ENCODE data around the gene PROSER2.

The PROSER2 gene

DNA sequence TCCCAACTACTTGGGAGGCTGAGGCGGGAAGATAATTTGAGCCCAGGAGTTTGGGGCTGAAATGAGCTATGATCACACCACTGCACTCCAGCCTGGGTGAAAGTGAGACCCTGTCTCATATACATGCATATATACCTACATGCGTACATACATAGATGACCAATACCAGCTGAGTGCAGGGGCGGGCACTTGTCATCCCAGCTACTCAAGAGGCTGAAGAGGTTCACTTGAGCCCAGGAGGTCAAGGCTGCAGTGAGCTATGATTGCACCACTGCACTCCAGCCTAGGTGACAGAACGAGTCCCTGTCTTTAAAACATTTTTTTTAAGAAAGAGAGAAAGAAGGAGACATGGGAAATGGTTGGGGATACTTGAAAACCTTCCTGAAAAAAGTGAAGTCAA lies 17.4 kb upstream of the PROSER2 start:
- DNase-seq = no peak

- DNase-seq = no peak
Measured at GRCh38 chr10:11806706-11807105, 16.4 kb upstream of the PROSER2 start.

GRCh38 chr10:11808808-11809207 lies 14.3 kb upstream of the PROSER2 start:
- DNase-seq = no peak

GRCh38 chr10:11810313-11810766 lies 12.8 kb upstream of the PROSER2 start:
- no peak for DNase-seq

- no peak for DNase-seq
Measured at GRCh38 chr10:11810973-11811372, 12.2 kb upstream of the PROSER2 start.

- no peak for DNase-seq
Measured at GRCh38 chr10:11813177-11813576, 10.0 kb upstream of the PROSER2 start.

DNA sequence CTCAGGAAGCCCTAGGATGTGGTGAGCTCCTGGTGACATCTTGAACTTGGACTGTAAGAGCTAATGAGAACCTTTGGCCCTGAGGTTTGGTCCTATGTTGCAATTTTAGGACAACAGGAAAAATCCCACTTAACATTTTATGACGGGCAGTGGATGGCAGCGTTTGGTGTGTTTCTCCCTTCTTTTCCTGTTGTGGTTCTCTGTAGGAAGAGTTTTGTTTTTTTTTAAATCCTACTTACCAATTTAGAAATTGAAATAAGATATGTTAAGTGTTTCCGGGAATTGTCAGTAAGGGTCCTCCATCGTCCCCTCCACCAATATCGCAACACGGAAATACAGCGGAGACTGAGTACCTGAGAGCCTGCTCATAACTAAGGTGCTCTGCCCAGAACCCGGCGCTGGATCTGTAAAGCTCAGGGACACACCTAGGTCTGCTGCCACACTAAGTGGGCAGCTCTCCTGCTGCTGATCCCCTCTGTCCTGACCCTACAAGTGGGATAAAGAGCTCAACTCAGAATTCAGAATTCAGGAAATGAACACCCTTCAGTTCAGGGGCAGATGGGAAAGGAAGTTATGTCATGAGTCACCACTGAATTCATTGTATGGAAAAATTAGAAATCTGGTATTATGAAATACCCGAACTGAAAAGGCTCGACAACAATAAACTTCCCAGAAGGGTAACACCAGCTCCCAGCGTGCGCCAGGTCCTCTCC lies 9.1 kb upstream of the PROSER2 start:
- DNase-seq = no peak

DNA sequence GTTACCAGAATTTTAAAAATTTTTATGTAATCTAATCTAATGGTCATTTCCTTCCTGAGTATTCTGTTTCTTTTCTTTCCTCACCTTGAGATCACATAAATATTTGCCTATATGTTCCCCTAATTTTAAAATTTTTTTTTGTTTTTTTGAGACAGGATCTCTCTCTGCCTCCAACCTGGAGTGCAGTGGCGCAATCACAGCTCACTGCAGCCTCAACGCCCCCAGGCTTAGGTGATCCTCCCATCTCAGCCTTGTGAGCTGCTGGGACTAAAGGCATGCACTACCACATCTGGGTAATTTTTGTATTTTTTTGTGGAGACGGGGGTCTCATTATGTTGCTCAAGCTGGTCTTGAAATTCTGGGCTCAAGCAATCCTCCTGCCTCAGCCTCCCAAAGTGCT lies 4.1 kb upstream of the PROSER2 start:
- DNase-seq = no peak

- no peak for DNase-seq
Measured at GRCh38 chr10:11822026-11822756, 965 bp upstream of the PROSER2 start.

- no peak for DNase-seq
Measured at GRCh38 chr10:11822809-11823121, 391 bp upstream of the PROSER2 start.

DNA sequence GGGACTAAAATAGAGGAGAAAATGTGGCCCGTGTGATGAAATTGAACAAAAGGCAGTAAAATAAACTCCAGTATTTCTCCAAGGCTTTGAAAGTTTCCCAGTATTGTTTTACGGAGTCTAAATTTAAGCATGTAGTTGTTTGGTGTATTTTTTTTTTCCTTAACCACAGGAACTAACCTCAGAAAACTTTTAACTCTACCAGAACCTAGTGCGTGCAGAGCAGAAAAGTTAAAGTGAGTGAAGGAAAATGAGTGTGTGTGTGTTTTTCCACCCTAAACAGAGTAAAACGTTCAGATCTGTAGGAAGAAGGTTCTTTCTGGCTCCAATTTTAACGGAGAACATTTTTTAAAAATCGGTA lies 812 bp downstream of the PROSER2 start:
- no peak for DNase-seq

DNA sequence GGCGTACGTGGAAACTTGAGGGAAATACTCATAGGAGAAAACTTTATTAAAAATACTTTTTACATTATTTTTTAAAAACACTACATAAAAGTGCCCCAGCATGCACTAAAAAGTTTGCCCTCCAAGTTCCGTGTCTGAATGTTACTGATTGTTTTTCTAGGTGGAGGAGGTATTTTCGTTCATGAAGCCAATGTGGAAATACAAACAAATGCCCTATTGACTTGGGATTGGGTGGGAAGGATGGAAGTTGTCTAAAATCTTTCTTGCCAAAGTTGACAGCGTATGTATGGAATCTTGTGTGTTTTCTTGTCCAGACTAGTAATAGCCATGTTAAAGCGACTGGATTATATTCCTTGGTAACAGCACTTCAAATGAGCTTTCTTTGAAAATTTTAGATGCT lies 1.2 kb downstream of the PROSER2 start:
- DNase-seq = no peak

DNA sequence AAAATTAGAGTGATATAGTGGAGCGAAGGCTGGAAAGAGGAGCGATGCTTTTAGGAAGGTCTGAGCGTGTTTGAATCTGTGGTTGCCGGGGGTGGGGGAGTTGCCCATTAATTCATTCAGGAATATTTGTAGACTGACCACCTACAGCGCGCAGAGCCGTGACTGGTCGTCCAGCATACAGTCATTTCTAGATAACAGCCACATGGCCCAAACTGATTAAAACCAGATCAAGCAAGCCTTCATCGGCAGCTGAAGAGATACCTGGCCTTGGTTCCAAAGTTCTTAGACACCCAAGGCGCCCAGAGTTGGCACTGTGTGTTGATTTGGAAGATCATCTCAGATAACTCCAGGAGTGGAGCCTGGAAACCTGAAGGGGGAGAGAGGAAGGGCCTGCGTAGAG lies 1.7 kb downstream of the PROSER2 start:
- DNase-seq = no peak

DNA sequence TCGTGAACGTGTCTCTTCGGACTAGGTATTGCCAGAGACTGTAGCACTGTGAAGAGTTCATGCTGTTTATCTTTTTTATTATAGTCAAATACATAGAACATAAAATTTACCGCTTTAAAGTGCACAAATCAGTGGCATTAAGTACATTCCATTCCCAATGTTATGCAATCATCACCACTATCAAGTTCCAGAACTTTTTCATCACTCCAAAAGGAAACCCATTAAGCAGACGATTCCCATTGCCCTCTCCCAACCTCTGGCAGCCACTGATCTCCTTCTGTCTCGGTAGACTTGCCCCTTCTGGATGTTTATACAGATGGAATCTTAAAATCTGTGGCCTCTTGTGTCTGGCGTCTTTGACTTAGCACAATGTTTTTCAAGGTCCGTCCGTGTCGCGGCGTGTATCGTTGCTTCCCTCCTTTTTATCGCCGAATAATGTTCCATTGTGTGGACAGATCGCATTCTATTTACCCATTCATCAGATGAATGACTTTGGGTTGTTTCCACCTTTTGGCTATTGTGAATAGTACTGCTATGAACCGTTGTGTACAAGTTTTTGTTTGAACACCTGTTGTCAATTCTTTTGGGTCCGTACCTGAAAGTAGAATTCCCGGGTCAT lies 2.7 kb downstream of the PROSER2 start:
- DNase-seq = no peak

DNA sequence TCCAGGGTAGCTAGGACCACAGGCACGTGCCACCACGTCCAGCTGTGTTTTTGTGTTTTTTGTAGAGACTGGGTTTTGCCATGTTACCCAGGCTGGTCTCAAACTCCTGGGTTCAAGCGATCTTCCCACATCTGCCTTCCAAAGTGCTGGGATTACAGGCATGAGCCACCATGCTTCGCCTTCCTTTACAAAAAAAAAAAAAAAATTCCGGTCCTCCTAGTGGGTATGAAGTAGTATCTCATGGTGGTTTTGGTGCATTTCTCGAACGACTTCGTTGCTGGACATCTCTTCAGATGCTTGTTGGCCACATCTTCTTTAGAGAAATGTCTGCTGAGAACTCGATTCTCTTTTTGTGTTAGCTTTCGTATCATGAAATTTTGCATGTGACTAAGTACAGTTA lies 3.9 kb downstream of the PROSER2 start:
- DNase-seq = no peak

GRCh38 chr10:11827414-11827813 lies 4.3 kb downstream of the PROSER2 start:
- no peak for DNase-seq

DNA sequence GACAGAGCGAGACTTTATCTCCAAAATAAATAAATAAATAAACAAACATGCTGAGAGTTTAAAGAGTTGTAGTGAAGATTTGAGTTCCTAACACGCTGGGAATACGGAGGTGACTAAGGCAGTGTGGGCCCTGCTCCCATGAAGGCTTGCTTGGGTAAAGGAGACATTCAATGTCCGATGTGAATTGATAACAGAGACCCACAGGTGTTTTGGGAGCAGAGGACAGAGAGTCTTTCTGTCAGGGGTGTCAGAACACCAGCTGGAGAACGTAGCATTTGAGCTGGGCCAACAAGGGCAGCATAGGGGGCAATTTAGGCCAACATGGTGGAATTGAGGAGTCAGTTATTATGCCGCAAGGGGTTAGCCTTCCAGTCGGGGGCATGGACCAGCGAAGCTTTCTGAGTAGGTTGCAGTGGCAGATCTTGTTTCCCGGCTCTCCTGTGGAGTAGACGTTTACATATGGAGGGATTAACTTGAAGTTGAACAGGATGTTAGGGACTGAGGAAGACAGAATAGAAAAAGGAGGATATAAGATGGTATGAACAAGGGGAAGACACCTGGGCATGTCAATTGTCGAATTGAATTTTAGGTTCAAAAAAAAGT lies 5.6 kb downstream of the PROSER2 start:
- DNase-seq = no peak

GRCh38 chr10:11830836-11831519 lies 7.8 kb downstream of the PROSER2 start:
- no peak for DNase-seq

GRCh38 chr10:11831520-11831951 lies 8.4 kb downstream of the PROSER2 start:
- DNase-seq = no peak

GRCh38 chr10:11832042-11832441 lies 8.9 kb downstream of the PROSER2 start:
- no peak for DNase-seq

DNA sequence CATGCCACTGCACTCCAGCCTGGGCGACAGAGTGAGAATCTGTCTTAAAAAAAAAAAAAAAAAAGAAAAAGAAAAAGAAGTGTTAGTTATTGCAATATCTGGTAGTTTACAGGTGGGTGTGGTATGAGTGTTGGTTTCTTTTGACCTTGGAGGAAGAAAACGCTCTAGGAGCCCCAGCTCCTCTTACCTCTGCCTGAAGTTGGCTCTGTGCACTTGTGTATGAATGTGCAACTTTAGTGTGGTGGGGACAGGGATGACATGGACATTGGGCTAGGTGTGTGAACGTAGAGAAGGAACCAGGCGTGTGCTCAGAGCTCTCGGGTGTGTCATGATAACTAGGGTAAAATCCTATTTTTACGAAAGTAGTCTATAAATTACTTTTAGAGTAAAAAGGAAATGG lies 11.9 kb downstream of the PROSER2 start:
- DNase-seq = no peak

DNA sequence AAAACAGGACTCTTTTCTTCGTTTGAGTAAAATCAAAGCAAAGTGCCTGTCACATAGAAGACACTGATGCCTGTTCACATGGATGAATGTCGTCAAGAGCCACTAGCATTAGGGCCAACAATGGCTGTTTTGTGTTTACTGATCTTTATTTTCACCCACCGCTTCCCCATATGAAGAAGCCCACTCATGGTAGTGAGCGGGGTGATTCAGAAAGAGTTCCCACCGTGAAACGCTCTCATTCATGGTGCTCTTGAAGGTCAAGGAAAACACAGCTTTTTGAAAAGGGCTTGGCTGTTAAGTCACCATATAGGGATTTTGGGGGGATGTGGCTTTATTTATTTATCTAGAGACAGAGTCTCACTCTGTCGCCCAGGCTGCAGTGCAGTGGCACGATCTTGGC lies 12.5 kb downstream of the PROSER2 start:
- no peak for DNase-seq
